ENCODE results near the gene GALNT18. TPM values are rescaled to one million over a fixed set of nuclear protein-coding genes. Genes with fewer than 3 reads are reported as not detected.

The GALNT18 gene
- total and polyA plus RNA-seq, 9 donors = 3.0 to 13.2 (median 7.7) TPM

GRCh38 chr11:11574373-11575287 is 47.2 kb downstream of the GALNT18 start:
- peaks cover 2% of the 10 kb centered on the region for H3K4me1 ChIP-seq (ENCODE audit: insufficient read depth)
- no peak for DNase-seq
- WGBS, 3 donors = 77 to 94% (median 78%) methylated on average over 5 of the region's 5 CpGs
- no peaks in the 10 kb centered on the region for H3K27me3 ChIP-seq
- H3K27ac ChIP-seq = no peak overlapping the region
- H3K9me3 ChIP-seq = no peaks in the 10 kb centered on the region
- TF ChIP-seq POLR2A (IDR thresholded peaks at IDR 0.05) (no peak), EP300 (IDR thresholded peaks at IDR 0.05) (no peak), CTCF (IDR thresholded peaks at IDR 0.05) (no peak)
- no peaks in the 10 kb centered on the region for H3K36me3 ChIP-seq
- intact Hi-C loops (cut with DNase I) = loop anchor here in 1 of 4 donors (10.0 kb wide), 1 partner anchor 300 kb away; no protein-coding TSS in a partner anchor
- no peak overlapping the region for H3K4me3 ChIP-seq

- no peak overlapping the region for H3K4me3 ChIP-seq
- no peaks in the 10 kb centered on the region for H3K36me3 ChIP-seq
- no peak overlapping the region for H3K27ac ChIP-seq
- intact Hi-C loops (cut with DNase I) = loop anchor here in 1 of 4 donors (10.0 kb wide), 1 partner anchor 298 kb away; no protein-coding TSS in a partner anchor
- 90 to 94% (median 92%) methylated on average over 7 of the region's 7 CpGs for WGBS, 3 donors
- no peak for DNase-seq
- no peaks in the 10 kb centered on the region for H3K27me3 ChIP-seq
- peaks cover 2% of the 10 kb centered on the region for H3K4me1 ChIP-seq (ENCODE audit: insufficient read depth)
- H3K9me3 ChIP-seq = no peaks in the 10 kb centered on the region
- TF ChIP-seq CTCF (IDR thresholded peaks at IDR 0.05) (no peak), POLR2A (IDR thresholded peaks at IDR 0.05) (no peak), EP300 (IDR thresholded peaks at IDR 0.05) (no peak)
These were observed 49.4 kb downstream of the GALNT18 start for GRCh38 chr11:11572386-11572785.

- Histone ChIP-seq H3K4me3 (no peak overlapping the region), H3K27ac (no peak overlapping the region), H3K36me3 (no peaks in the 10 kb centered on the region), H3K9me3 (no peaks in the 10 kb centered on the region), H3K27me3 (no peaks in the 10 kb centered on the region), H3K4me1 (ENCODE audit: insufficient read depth) (peaks cover 2% of the 10 kb centered on the region)
- 88 to 94% (median 92%) methylated on average over 7 of the region's 7 CpGs for WGBS, 3 donors
- no peak for TF ChIP-seq POLR2A (IDR thresholded peaks at IDR 0.05)
- no peak for TF ChIP-seq CTCF (IDR thresholded peaks at IDR 0.05)
- no peak for TF ChIP-seq EP300 (IDR thresholded peaks at IDR 0.05)
- no peak for DNase-seq
- intact Hi-C loops (cut with DNase I) = loop anchor here in 1 of 4 donors (10.0 kb wide), 1 partner anchor 297 kb away; no protein-coding TSS in a partner anchor
These were observed 49.9 kb downstream of the GALNT18 start for GRCh38 chr11:11571893-11572292.

- no peaks in the 10 kb centered on the region for H3K9me3 ChIP-seq
- no peak for TF ChIP-seq CTCF (IDR thresholded peaks at IDR 0.05)
- TF ChIP-seq EP300 (IDR thresholded peaks at IDR 0.05) = no peak
- TF ChIP-seq POLR2A (IDR thresholded peaks at IDR 0.05) = no peak
- H3K27me3 ChIP-seq = no peaks in the 10 kb centered on the region
- no peak overlapping the region for H3K4me3 ChIP-seq
- no peak overlapping the region for H3K27ac ChIP-seq
- intact Hi-C loops (cut with DNase I) = loop anchor here in 1 of 4 donors (10.0 kb wide), 1 partner anchor 296 kb away; no protein-coding TSS in a partner anchor
- peaks cover 2% of the 10 kb centered on the region for H3K4me1 ChIP-seq (ENCODE audit: insufficient read depth)
- DNase-seq = no peak
- H3K36me3 ChIP-seq = no peaks in the 10 kb centered on the region
These were observed 51.0 kb downstream of the GALNT18 start for GRCh38 chr11:11570823-11571222.

All from ovary (tissue), 9 donors.